GM10266 (cell line): ENCODE measurements around the gene AMOTL1.

Source experiments
- DNase-seq: peaks from one replicate; pipeline ENCODE4 v3.0.0; 2012; ENCODE audit errors: extremely low spot score
- CTCF ChIP-seq: IDR thresholded peaks from 2 replicates; pipeline ENCODE4 v1.5.1; 2012; ENCODE audit warnings: mild to moderate bottlenecking, low read depth; ENCODE audit not compliant: control insufficient read depth, insufficient read depth; ENCODE audit errors: missing control alignments

The AMOTL1 gene

DNA sequence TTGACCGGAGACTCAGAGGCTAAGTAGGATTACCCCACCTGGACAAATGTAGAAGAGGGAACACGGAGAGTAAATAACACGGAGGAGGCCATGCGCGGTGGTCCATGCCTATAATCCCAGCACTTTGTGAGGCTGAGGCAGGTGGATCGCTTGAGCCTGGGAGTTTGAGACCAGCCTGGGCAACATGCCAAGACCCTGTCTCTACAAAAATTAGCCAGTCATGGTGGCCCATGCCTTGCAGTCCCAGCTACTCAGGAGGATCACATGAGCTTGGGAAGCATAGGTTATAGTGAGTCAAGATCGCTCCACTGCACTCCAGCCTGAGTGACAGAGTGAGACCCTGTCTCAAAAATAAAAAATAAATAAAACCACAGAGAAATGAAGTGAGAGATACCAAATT is 53.9 kb downstream of the AMOTL1 start:
- no peak for TF ChIP-seq CTCF
- DNase-seq = no peak

GRCh38 chr11:94823102-94823732 is 55.1 kb downstream of the AMOTL1 start:
- TF ChIP-seq CTCF = no peak
- no peak for DNase-seq

GRCh38 chr11:94825031-94825430 is 56.9 kb downstream of the AMOTL1 start:
- TF ChIP-seq CTCF = no peak
- DNase-seq = no peak

DNA sequence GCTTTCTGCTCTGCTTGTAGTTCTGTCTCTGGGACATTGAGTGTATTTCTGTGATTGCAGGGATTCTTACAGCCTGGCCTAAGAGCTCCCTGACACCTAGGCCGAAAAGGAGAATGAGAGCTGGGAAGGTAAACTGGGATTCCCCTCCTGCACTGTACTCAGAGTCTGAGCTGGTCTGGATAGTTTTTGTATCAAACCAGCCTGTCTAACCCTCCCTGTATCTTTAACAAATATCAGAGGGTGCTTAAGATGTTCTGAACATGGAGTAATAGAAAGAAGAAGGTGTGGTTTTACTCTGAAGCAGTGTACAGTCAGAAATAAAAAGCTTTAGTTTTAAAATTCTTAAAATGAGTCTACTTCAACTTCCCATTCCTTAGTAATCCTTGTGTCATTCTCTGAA is 57.3 kb downstream of the AMOTL1 start:
- DNase-seq = no peak
- no peak for TF ChIP-seq CTCF

GRCh38 chr11:94826415-94826814 is 58.3 kb downstream of the AMOTL1 start:
- TF ChIP-seq CTCF = no peak
- DNase-seq = no peak

- no peak for DNase-seq
- no peak for TF ChIP-seq CTCF
Measured at GRCh38 chr11:94828088-94828487, 59.9 kb downstream of the AMOTL1 start.

- TF ChIP-seq CTCF = no peak
- no peak for DNase-seq
Measured at GRCh38 chr11:94830722-94831510, 62.8 kb downstream of the AMOTL1 start.
